RCC 7860 (cell line): ENCODE data around the gene PKD1.
"Not testable (repeated sequence)": the region's sequence is repeated elsewhere in the genome, so short reads cannot be mapped to it uniquely, and the experiment has no call there.

ENCODE experiments used
- DNase-seq: peaks from one replicate; pipeline ENCODE4 v3.0.0-alpha.2; 2015; ENCODE audit warnings: low spot score
- FAIRE-seq: peaks from 2 replicates; lab custom pipeline; 2012; peaks lifted over from hg19 to GRCh38; lab: Jason Lieb, UNC

The PKD1 gene

GRCh38 chr16:2111009-2111353, 24.7 kb downstream of the PKD1 start:
- not testable (repeated sequence) for FAIRE-seq, DNase-seq

GRCh38 chr16:2110332-2111008, 25.2 kb downstream of the PKD1 start:
- DNase-seq, FAIRE-seq: not testable (repeated sequence)

GRCh38 chr16:2109872-2110271, 25.8 kb downstream of the PKD1 start:
- FAIRE-seq, DNase-seq: not testable (repeated sequence)

GRCh38 chr16:2109271-2109580, 26.5 kb downstream of the PKD1 start:
- not testable (repeated sequence) for FAIRE-seq, DNase-seq

GRCh38 chr16:2108446-2109270, 27.0 kb downstream of the PKD1 start:
- FAIRE-seq, DNase-seq: not testable (repeated sequence)

- not testable (repeated sequence) for DNase-seq, FAIRE-seq
Measured at GRCh38 chr16:2107791-2108125, 27.9 kb downstream of the PKD1 start.

GRCh38 chr16:2107121-2107790, 28.4 kb downstream of the PKD1 start:
- FAIRE-seq = not testable (repeated sequence)
- DNase-seq = peak; percentile 47

- DNase-seq, FAIRE-seq: not testable (repeated sequence)
Measured at GRCh38 chr16:2106211-2106610, 29.5 kb downstream of the PKD1 start.

- DNase-seq, FAIRE-seq: not testable (repeated sequence)
Measured at GRCh38 chr16:2105769-2106168, 29.9 kb downstream of the PKD1 start.

- not testable (repeated sequence) for FAIRE-seq, DNase-seq
Measured at GRCh38 chr16:2105291-2105690, 30.4 kb downstream of the PKD1 start.

- DNase-seq = not testable (repeated sequence)
Measured at GRCh38 chr16:2104464-2104863, 31.2 kb downstream of the PKD1 start.

GRCh38 chr16:2102471-2102870, 33.2 kb downstream of the PKD1 start:
- DNase-seq = no peak
- FAIRE-seq = no peak

More at GRCh38 chr16:2104464-2104863, 31.2 kb downstream of the PKD1 start:
- FAIRE-seq = not testable (repeated sequence)

GRCh38 chr16:2101581-2101980, 34.1 kb downstream of the PKD1 start:
- not testable (repeated sequence) for FAIRE-seq, DNase-seq

- DNase-seq, FAIRE-seq: not testable (repeated sequence)
Measured at GRCh38 chr16:2097689-2098088, 38.0 kb downstream of the PKD1 start.

- DNase-seq (peak; percentile 75), FAIRE-seq (peak; percentile 66)
Measured at GRCh38 chr16:2096853-2097595, 38.7 kb downstream of the PKD1 start.

- DNase-seq = no peak
Measured at GRCh38 chr16:2095918-2096582, 39.6 kb downstream of the PKD1 start.

GRCh38 chr16:2095315-2095853, 40.3 kb downstream of the PKD1 start:
- no peak for DNase-seq
- FAIRE-seq = no peak

More at GRCh38 chr16:2095918-2096582, 39.6 kb downstream of the PKD1 start:
- FAIRE-seq = no peak

- DNase-seq (no peak), FAIRE-seq (no peak)
Measured at GRCh38 chr16:2093793-2094192, 41.9 kb downstream of the PKD1 start.

- no peak for FAIRE-seq
- DNase-seq = no peak
Measured at GRCh38 chr16:2092866-2093265, 42.8 kb downstream of the PKD1 start.

GRCh38 chr16:2092256-2092620, 43.5 kb downstream of the PKD1 start:
- FAIRE-seq (no peak), DNase-seq (no peak)
